AG04450 (cell line): ENCODE measurements around the gene MCUB. TPM values are rescaled to one million over a fixed set of nuclear protein-coding genes. Genes with fewer than 3 reads are reported as not detected.

Experiments
- CTCF ChIA-PET: fragments of 300-600, 350-600 bp; formaldehyde crosslinking; extraction: SDS; loops from one replicate; lab custom pipeline; 2022; ENCODE audit warnings: antibody characterized with exemption, inconsistent platforms; lab: Charles Lee
- POLR2A ChIA-PET: fragments of 350-600 bp; formaldehyde crosslinking; extraction: SDS; loops from one replicate; lab custom pipeline; 2021; ENCODE audit warnings: antibody characterized with exemption, inconsistent platforms; lab: Yijun Ruan, JAX
- DNase-seq: peaks from one replicate; pipeline ENCODE4 v3.0.0-alpha.2; 2011; ENCODE audit warnings: low read depth, low spot score
- H3K27ac ChIP-seq: one replicate; pipeline ENCODE4 v1.5.1; 2012; ENCODE audit warnings: low read depth, low read length, control low read depth
- H3K27me3 ChIP-seq: one replicate; pipeline ENCODE4 v1.6.0; 2012; ENCODE audit warnings: low read length; ENCODE audit not compliant: control insufficient read depth, insufficient read depth
- H3K4me3 ChIP-seq: 2 replicates; pipeline ENCODE4 v1.5.1; 2011; ENCODE audit warnings: mild to moderate bottlenecking, low read depth, low read length, control low read depth
- H3K9me3 ChIP-seq: 2 replicates; pipeline ENCODE4 v1.5.1; 2012; ENCODE audit warnings: low read length; ENCODE audit not compliant: control insufficient read depth, insufficient read depth
- CTCF ChIP-seq: IDR thresholded peaks from 2 replicates; pipeline ENCODE4 v1.5.1; 2011; ENCODE audit warnings: low read depth, low read length, control low read depth, inconsistent platforms
- polyA plus RNA-seq: library from polyadenylated mRNA; depleted of rRNA; stranded (reverse); fragments of >200 nt; gene quantifications from 2 replicates; pipeline ENCODE4 v1.2.3, GENCODE V29; 2011; rRNA removed
- small RNA-seq: library from RNA; depleted of rRNA; stranded (forward); fragments of <200 nt; gene quantifications from one replicate; pipeline ENCODE3, GENCODE V24; 2012; ENCODE audit warnings: low read depth; ENCODE audit not compliant: insufficient read length

Gene MCUB
- polyA plus RNA-seq, 1 experiment, result 16.8 TPM

GRCh38 chr4:109729718-109730618, 169.9 kb downstream of the MCUB start, which contains the start of gene PLA2G12A:
Gene PLA2G12A, minus strand, starts transcription at chr4:109730070. Its CDS starts 261 bp downstream, at chr4:109729809.
- Histone ChIP-seq H3K4me3 (peak within 1 kb of the TSS; percentile 82), H3K9me3 (no peaks in the 10 kb centered on the region), H3K27ac (peak within 1 kb of the TSS; percentile 21), H3K27me3 (no peaks in the 10 kb centered on the region)
- CTCF ChIA-PET, result interaction anchor here (0.8 to 2.0 kb wide), 4 partner anchors 27 to 1046 kb away, joined by 3 to 6 read pairs (median 4); partner anchors contain the start of gene CASP6
- no peak for TF ChIP-seq CTCF
- POLR2A ChIA-PET, result interaction anchor here (0.7 kb wide), 1 partner anchor 67 kb away, joined by 3 read pairs; no protein-coding TSS in a partner anchor
- peak; percentile 2 for DNase-seq

GRCh38 chr4:109730619-109731545, 170.8 kb downstream of the MCUB start:
- peak overlapping the region; percentile 21 for H3K27ac ChIP-seq
- CTCF ChIA-PET, result interaction anchor here (0.8 to 2.0 kb wide), 4 partner anchors 96 to 1047 kb away, joined by 3 to 6 read pairs (median 4); no protein-coding TSS in a partner anchor
- no peaks in the 10 kb centered on the region for H3K27me3 ChIP-seq
- POLR2A ChIA-PET, result interaction anchor here (0.7 kb wide), 1 partner anchor 68 kb away, joined by 3 read pairs; no protein-coding TSS in a partner anchor
- no peak for TF ChIP-seq CTCF
- no peak for DNase-seq
- peak overlapping the region; percentile 82 for H3K4me3 ChIP-seq
- no peaks in the 10 kb centered on the region for H3K9me3 ChIP-seq

GRCh38 chr4:109733728-109734127, 173.7 kb downstream of the MCUB start:
- Histone ChIP-seq H3K9me3 (no peaks in the 10 kb centered on the region), H3K4me3 (no peak overlapping the region), H3K27ac (no peak overlapping the region), H3K27me3 (peaks cover 2% of the 10 kb centered on the region)
- DNase-seq, result no peak
- no peak for TF ChIP-seq CTCF
- CTCF ChIA-PET, result no interaction called here
- POLR2A ChIA-PET, result no interaction called here

- H3K27ac ChIP-seq, result no peak overlapping the region
- peaks cover 2% of the 10 kb centered on the region for H3K27me3 ChIP-seq
- TF ChIP-seq CTCF, result no peak
- ChIA-PET CTCF (no interaction called here), POLR2A (no interaction called here)
- no peak overlapping the region for H3K4me3 ChIP-seq
- H3K9me3 ChIP-seq, result no peaks in the 10 kb centered on the region
- DNase-seq, result no peak
Measured at GRCh38 chr4:109735566-109736365, 175.7 kb downstream of the MCUB start.

Small RNAs within 50 kb of the gene (small RNA-seq; reads per million reads assigned to genes)
- not detected for gene HIGD1AP14

Other genes with a start within 250 kb of the MCUB start
- gene SEC24B, start 126.4 kb upstream of the MCUB start, polyA plus RNA-seq, result 45.1 and 55.9 TPM in 2 replicates
- 38.9 and 44.8 TPM in 2 replicates for gene CASP6, start 143.2 kb downstream of the MCUB start, polyA plus RNA-seq
- gene PLA2G12A, start 169.8 kb downstream of the MCUB start, polyA plus RNA-seq, result 47.5 and 52.3 TPM in 2 replicates
- 0.46 and 0.53 TPM in 2 replicates for gene CFI, start 241.8 kb downstream of the MCUB start, polyA plus RNA-seq